ENCODE data around the gene PPP1R12C.

PPP1R12C gene

GRCh38 chr19:55088543-55089341 is 28.7 kb downstream of the PPP1R12C start:
- peak; percentile 59 for DNase-seq

GRCh38 chr19:55088021-55088451 is 29.4 kb downstream of the PPP1R12C start:
- DNase-seq: no peak

GRCh38 chr19:55087542-55087901 is 29.9 kb downstream of the PPP1R12C start:
- no peak for DNase-seq

- peak; percentile 26 for DNase-seq
These were observed 30.5 kb downstream of the PPP1R12C start for GRCh38 chr19:55086730-55087541.

GRCh38 chr19:55085923-55086715 is 31.3 kb downstream of the PPP1R12C start:
- no peak for DNase-seq

GRCh38 chr19:55084416-55084815 is 33.0 kb downstream of the PPP1R12C start:
- no peak for DNase-seq

- no peak for DNase-seq
These were observed 34.2 kb downstream of the PPP1R12C start for GRCh38 chr19:55083004-55083850.

- peak; percentile 26 for DNase-seq
These were observed 35.2 kb downstream of the PPP1R12C start for GRCh38 chr19:55082020-55082851.

- DNase-seq: no peak
These were observed 35.7 kb downstream of the PPP1R12C start for GRCh38 chr19:55081770-55082019.

- DNase-seq: peak; percentile 76
These were observed 36.3 kb downstream of the PPP1R12C start for GRCh38 chr19:55080968-55081769.

- peak; percentile 28 for DNase-seq
These were observed 37.1 kb downstream of the PPP1R12C start for GRCh38 chr19:55080121-55080967.

- DNase-seq: no peak
These were observed 37.9 kb downstream of the PPP1R12C start for GRCh38 chr19:55079400-55080038.

GRCh38 chr19:55078996-55079395 is 38.4 kb downstream of the PPP1R12C start:
- no peak for DNase-seq

GRCh38 chr19:55077106-55077505 is 40.3 kb downstream of the PPP1R12C start:
- DNase-seq: no peak

- no peak for DNase-seq
These were observed 41.1 kb downstream of the PPP1R12C start for GRCh38 chr19:55076321-55076720.

GRCh38 chr19:55075371-55075998 is 42.0 kb downstream of the PPP1R12C start, which contains the start of gene EPS8L1:
TSS of gene EPS8L1 (plus strand) at chr19:55075869. CDS start at chr19:55076445, 576 bp downstream.
- DNase-seq: no peak

GRCh38 chr19:55071913-55072312 is 45.5 kb downstream of the PPP1R12C start:
- DNase-seq: no peak

- DNase-seq: no peak
These were observed 46.3 kb downstream of the PPP1R12C start for GRCh38 chr19:55071129-55071502.

All from activated CD4-positive, alpha-beta T cell treated with anti-CD3 and anti-CD28 coated beads for 1 hour (primary cell).